NCI-H1930 (cell line): ENCODE measurements around the gene NIPAL1.
"Not testable (repeated sequence)": the region's sequence is repeated elsewhere in the genome, so short reads cannot be mapped to it uniquely, and the experiment has no call there.

ENCODE experiments used
- DNase-seq, 2 experiments: peaks; one replicate each; lab custom pipeline; 2025; lab: John Stamatoyannopoulos, UW

Gene NIPAL1

GRCh38 chr4:48016141-48017107 lies at the start of gene NIPAL1, which contains the start of gene CNGA1:
TSS of gene NIPAL1 (plus strand) at chr4:48016772. CDS start at chr4:48016840, 68 bp downstream.
TSS of gene CNGA1 (minus strand) at chr4:48016681. CDS start at chr4:47952689, 63,992 bp downstream.
- DNase-seq = peak; percentile 80 to 82

GRCh38 chr4:47968847-47969246 lies 47.7 kb upstream of the NIPAL1 start:
- DNase-seq = no peak

GRCh38 chr4:47972181-47972580 lies 44.4 kb upstream of the NIPAL1 start:
- DNase-seq = no peak

- DNase-seq = no peak
Observed at GRCh38 chr4:47972721-47973120, 43.9 kb upstream of the NIPAL1 start.

- no peak for DNase-seq
Observed at GRCh38 chr4:47974566-47974965, 42.0 kb upstream of the NIPAL1 start.

GRCh38 chr4:47990145-47990544 lies 26.4 kb upstream of the NIPAL1 start:
- no peak for DNase-seq

GRCh38 chr4:47992475-47992874 lies 24.1 kb upstream of the NIPAL1 start:
- not testable (repeated sequence) for DNase-seq

- DNase-seq = no peak
Observed at GRCh38 chr4:47996021-47996420, 20.6 kb upstream of the NIPAL1 start.

GRCh38 chr4:48002267-48002666 lies 14.3 kb upstream of the NIPAL1 start:
- DNase-seq = no peak

- not testable (repeated sequence) for DNase-seq
Observed at GRCh38 chr4:48003568-48003967, 13.0 kb upstream of the NIPAL1 start.

GRCh38 chr4:48005781-48006180 lies 10.8 kb upstream of the NIPAL1 start:
- no peak for DNase-seq

GRCh38 chr4:48008021-48008596 lies 8.5 kb upstream of the NIPAL1 start:
- no peak for DNase-seq

GRCh38 chr4:48010906-48011305 lies 5.7 kb upstream of the NIPAL1 start:
- not testable (repeated sequence) for DNase-seq

- no peak for DNase-seq
Observed at GRCh38 chr4:48011722-48012121, 4.8 kb upstream of the NIPAL1 start.

GRCh38 chr4:48012824-48013223 lies 3.7 kb upstream of the NIPAL1 start:
- DNase-seq = no peak

- no peak for DNase-seq
Observed at GRCh38 chr4:48015216-48015615, 1.4 kb upstream of the NIPAL1 start.

- DNase-seq = no peak
Observed at GRCh38 chr4:48015678-48016077, 894 bp upstream of the NIPAL1 start.

GRCh38 chr4:48017108-48017571 lies 568 bp downstream of the NIPAL1 start:
- DNase-seq = no peak

GRCh38 chr4:48018112-48018511 lies 1.5 kb downstream of the NIPAL1 start:
- DNase-seq = no peak

- no peak for DNase-seq
Observed at GRCh38 chr4:48021100-48021499, 4.5 kb downstream of the NIPAL1 start.

- no peak for DNase-seq
Observed at GRCh38 chr4:48022192-48022799, 5.7 kb downstream of the NIPAL1 start.

GRCh38 chr4:48024522-48024921 lies 8.0 kb downstream of the NIPAL1 start:
- DNase-seq = no peak

- DNase-seq = no peak
Observed at GRCh38 chr4:48025005-48025404, 8.4 kb downstream of the NIPAL1 start.
